IMR-90 (cell line): ENCODE data around the gene CBX8. TPM values are rescaled to one million over a fixed set of nuclear protein-coding genes. Genes with fewer than 3 reads are reported as not detected.

Source experiments
- ATAC-seq: fragments of 200-7000 bp; cut with Tn5 transposase; 2 replicates; pipeline ENCODE4 v1.9.1; 2020; ENCODE audit warnings: low read depth, mild to moderate bottlenecking, moderate library complexity
- BruUV-seq: library from RNA; stranded (reverse); fragments of 400-500 nt; replicated peaks from 2 replicates; lab custom pipeline; 2021; lab: Mats Ljungman, UMichigan
- CTCF ChIA-PET: fragments of 300-600 bp; formaldehyde crosslinking; extraction: SDS; loops from one replicate; lab custom pipeline; 2021; ENCODE audit warnings: antibody characterized with exemption; lab: Yijun Ruan, JAX
- POLR2A ChIA-PET: fragments of 300-600 bp; sonication (Branson Sonifier 250); formaldehyde crosslinking; loops from one replicate; lab custom pipeline; 2022; ENCODE audit warnings: antibody characterized with exemption; ENCODE audit not compliant: unreplicated experiment; lab: Charles Lee
- DNase-seq: peaks from one replicate; pipeline ENCODE4 v3.0.0; 2013
- H2AFZ ChIP-seq: replicated peaks from 2 replicates; pipeline ENCODE3; 2013; ENCODE audit warnings: low read length, mild to moderate bottlenecking; ENCODE audit not compliant: poor library complexity
- H2AK5ac ChIP-seq: 2 replicates; pipeline ENCODE4 v1.6.1; 2013; ENCODE audit warnings: low read depth, low read length, inconsistent platforms
- H2AK9ac ChIP-seq: replicated peaks from 2 replicates; pipeline ENCODE3; 2013; ENCODE audit warnings: mild to moderate bottlenecking, low read depth, low read length, moderate library complexity; ENCODE audit not compliant: poor library complexity
- H2BK120ac ChIP-seq: 2 replicates; pipeline ENCODE4 v1.6.1; 2013; ENCODE audit warnings: low read depth, low read length, inconsistent platforms
- H2BK15ac ChIP-seq: 3 replicates; pipeline ENCODE4 v1.6.1; 2013; ENCODE audit warnings: low read depth, low read length, inconsistent platforms
- H2BK20ac ChIP-seq: 2 replicates; pipeline ENCODE4 v1.6.1; 2013; ENCODE audit warnings: low read depth, mild to moderate bottlenecking, inconsistent platforms, low read length, moderate library complexity
- H2BK5ac ChIP-seq: 2 replicates; pipeline ENCODE4 v1.6.1; 2013; ENCODE audit warnings: mild to moderate bottlenecking, low read depth, low read length, inconsistent platforms; ENCODE audit not compliant: poor library complexity, severe bottlenecking
- H3K14ac ChIP-seq: replicated peaks from 2 replicates; pipeline ENCODE4 v1.6.1; 2013; ENCODE audit warnings: low read depth, low read length, inconsistent platforms
- H3K18ac ChIP-seq: 2 replicates; pipeline ENCODE4 v1.6.1; 2013; ENCODE audit warnings: low read depth, low read length, control low read depth
- H3K23ac ChIP-seq: 2 replicates; pipeline ENCODE4 v1.6.1; 2013; ENCODE audit warnings: low read depth, low read length, inconsistent platforms
- H3K27ac ChIP-seq: 2 replicates; pipeline ENCODE4 v1.5.1; 2013; ENCODE audit warnings: mild to moderate bottlenecking, control low read depth, low read length; ENCODE audit not compliant: insufficient read depth
- H3K27me3 ChIP-seq: 2 replicates; pipeline ENCODE4 v1.6.1; 2013; ENCODE audit warnings: low read length; ENCODE audit not compliant: control insufficient read depth, insufficient read depth
- H3K36me3 ChIP-seq: 2 replicates; pipeline ENCODE4 v1.6.1; 2013; ENCODE audit warnings: low read length, mixed read lengths; ENCODE audit not compliant: control insufficient read depth, insufficient read depth
- H3K4ac ChIP-seq: 2 replicates; pipeline ENCODE4 v1.6.1; 2013; ENCODE audit warnings: low read depth, low read length, inconsistent platforms
- H3K4me1 ChIP-seq: 2 replicates; pipeline ENCODE4 v1.6.1; 2013; ENCODE audit warnings: low read length, mixed read lengths; ENCODE audit not compliant: control insufficient read depth, insufficient read depth
- H3K4me2 ChIP-seq: 2 replicates; pipeline ENCODE4 v1.6.1; 2013; ENCODE audit warnings: low read depth, mild to moderate bottlenecking, control low read depth, low read length, moderate library complexity
- H3K4me3 ChIP-seq: 2 replicates; pipeline ENCODE4 v1.5.1; 2013; ENCODE audit warnings: low read depth, mild to moderate bottlenecking, control low read depth, low read length, moderate library complexity; ENCODE audit not compliant: insufficient read depth
- H3K56ac ChIP-seq: 2 replicates; pipeline ENCODE4 v1.6.1; 2013; ENCODE audit warnings: low read length, inconsistent platforms; ENCODE audit not compliant: insufficient read depth; ENCODE audit errors: extremely low read depth
- H3K79me1 ChIP-seq, 2 experiments: 2 replicates each; pipeline ENCODE4 v1.6.1; 2013; ENCODE audit warnings: low read length in 2 of 2, inconsistent platforms in 1 of 2, low read depth in 1 of 2
- H3K9ac ChIP-seq: 2 replicates; pipeline ENCODE4 v1.6.1; 2013; ENCODE audit warnings: low read depth, low read length, control low read depth
- H3K9me1 ChIP-seq: 2 replicates; pipeline ENCODE4 v1.6.1; 2013; ENCODE audit warnings: low read length, inconsistent platforms; ENCODE audit not compliant: insufficient read depth
- H3K9me3 ChIP-seq: 2 replicates; pipeline ENCODE4 v1.6.1; 2013; ENCODE audit warnings: low read length; ENCODE audit not compliant: control insufficient read depth, insufficient read depth
- H4K20me1 ChIP-seq: 2 replicates; pipeline ENCODE4 v1.6.1; 2013; ENCODE audit warnings: low read length, inconsistent platforms; ENCODE audit not compliant: insufficient read depth
- H4K5ac ChIP-seq: 2 replicates; pipeline ENCODE4 v1.6.1; 2013; ENCODE audit warnings: mild to moderate bottlenecking, low read depth, low read length, control low read depth
- H4K8ac ChIP-seq, 2 experiments: 2 replicates each; pipeline ENCODE4 v1.6.1; 2013; ENCODE audit warnings: low read depth in 2 of 2, low read length in 2 of 2, control low read depth in 1 of 2, inconsistent platforms in 1 of 2
- H4K91ac ChIP-seq: 2 replicates; pipeline ENCODE4 v1.6.1; 2013; ENCODE audit warnings: low read depth, low read length, inconsistent platforms; ENCODE audit not compliant: insufficient read depth
- RFX5 ChIP-seq: IDR thresholded peaks from 2 replicates; pipeline ENCODE4 v1.8.0; 2012; ENCODE audit warnings: low read depth, mild to moderate bottlenecking, low read length, moderate library complexity
- WGBS, 2 experiments: methylation state at CpG; one replicate each; pipeline versions ENCODE4 v1.1.5 to v1.1.7; 2013; ENCODE audit warnings: missing lambda C conversion rate in 2 of 2; ENCODE audit not compliant: insufficient read length in 1 of 2; ENCODE audit errors: extremely low coverage in 2 of 2; 5-methylcytosine and 5-hydroxymethylcytosine counted together
- dilution Hi-C: fragments of 300-500 bp; cut with HindIII; formaldehyde crosslinking; loops from one replicate; pipeline ENCODE4 v1.14.3; 2018; ENCODE audit warnings: low sequenced_read_pairs; ENCODE audit not compliant: unreplicated experiment
- in situ Hi-C: fragments of 300-500 bp; cut with MboI; formaldehyde crosslinking; loops from 3 replicates; pipeline ENCODE4 v1.14.3; 2019; ENCODE audit warnings: low sequenced_read_pairs, inconsistent platforms, mixed read lengths
- intact Hi-C: fragments of 100-400 bp; cut with micrococcal nuclease; formaldehyde crosslinking; loops from 2 replicates; pipeline ENCODE4 v1.10.0; 2022
- polyA plus RNA-seq, 3 experiments: library from polyadenylated mRNA; depleted of rRNA; stranded (reverse); fragments of >200 nt; gene quantifications; 2 replicates each; pipeline ENCODE4 v1.2.3, GENCODE V29; 2012; ENCODE audit warnings: low replicate concordance in 1 of 3
- total RNA-seq: library from RNA; depleted of rRNA; stranded (reverse); fragments of >200 nt; gene quantifications from 2 replicates; pipeline ENCODE4 v1.2.3, GENCODE V29; 2012
- TF ChIP-seq, protein P1 (sequence below): fragments of 150-350 bp; IDR thresholded peaks from 2 replicates; pipeline ENCODE4 v1.6.1; 2017; ENCODE audit warnings: mild to moderate bottlenecking, antibody characterized with exemption, low read length, low read depth

CBX8 gene
- total and polyA plus RNA-seq, 2 of the 4 experiments (the other 2 are of a cell fraction) = 3.2 to 5.4 TPM

DNA sequence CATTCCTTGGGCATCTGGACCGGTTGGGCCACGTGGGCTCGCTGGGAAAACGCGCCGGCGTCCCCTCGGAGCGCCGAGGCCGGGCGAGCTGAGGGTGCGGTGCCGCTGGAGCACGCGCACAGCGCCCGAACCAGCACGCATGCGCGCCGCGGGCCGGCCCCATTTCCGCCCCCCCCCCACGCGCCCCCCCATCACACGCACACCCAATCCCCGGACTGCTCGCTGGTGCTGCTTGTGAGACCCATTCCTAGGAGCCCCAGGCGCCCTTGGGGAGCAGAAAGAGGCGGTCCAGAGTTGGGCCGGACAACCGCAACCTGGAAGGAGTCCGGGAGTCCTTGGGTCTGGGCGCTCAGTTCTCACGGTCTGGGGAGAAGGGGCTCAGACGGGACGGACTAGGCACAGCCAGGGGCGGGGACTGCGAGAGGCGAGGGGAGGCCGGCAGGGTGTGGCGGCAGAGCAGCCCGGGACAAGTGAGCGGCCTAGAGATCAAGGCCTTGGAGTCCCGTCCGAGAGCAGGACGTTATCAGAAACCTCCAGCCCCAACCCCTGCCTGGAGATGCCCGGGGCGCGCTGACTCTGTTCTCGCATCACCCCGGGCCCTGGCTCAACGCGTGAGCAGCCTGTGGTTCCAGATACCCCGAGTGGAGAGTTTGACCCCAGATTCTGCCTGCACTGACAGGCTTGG is 6.0 kb upstream of the CBX8 start:
- BruUV-seq = no TSS peak
- H3K36me3 ChIP-seq = no peaks in the 10 kb centered on the region
- TF ChIP-seq, protein P1, sequence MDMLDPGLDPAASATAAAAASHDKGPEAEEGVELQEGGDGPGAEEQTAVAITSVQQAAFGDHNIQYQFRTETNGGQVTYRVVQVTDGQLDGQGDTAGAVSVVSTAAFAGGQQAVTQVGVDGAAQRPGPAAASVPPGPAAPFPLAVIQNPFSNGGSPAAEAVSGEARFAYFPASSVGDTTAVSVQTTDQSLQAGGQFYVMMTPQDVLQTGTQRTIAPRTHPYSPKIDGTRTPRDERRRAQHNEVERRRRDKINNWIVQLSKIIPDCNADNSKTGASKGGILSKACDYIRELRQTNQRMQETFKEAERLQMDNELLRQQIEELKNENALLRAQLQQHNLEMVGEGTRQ = 0 out of 2 replicates have a peak, but pooled peaks have one; percentile 29
- TF ChIP-seq RFX5 = no peak
- H3K9ac ChIP-seq = no peak overlapping the region
- ATAC-seq (no peak), DNase-seq (no peak)
- H2AFZ ChIP-seq = peak overlapping the region; percentile 52
- H2BK15ac ChIP-seq = no peak overlapping the region; the same call in 2 of the 3 replicates
- H4K8ac ChIP-seq = peak overlapping the region; percentile 26 to 47; a peak in 1 of 4 replicates
- no peak overlapping the region for H2AK5ac ChIP-seq
- no peak overlapping the region for H3K56ac ChIP-seq
- peaks cover 100% of the 10 kb centered on the region for H3K27me3 ChIP-seq
- H4K91ac ChIP-seq = no peak overlapping the region; the same call in 1 of the 2 replicates
- H3K4me3 ChIP-seq = no peak overlapping the region
- no peak overlapping the region for H2BK5ac ChIP-seq
- H3K18ac ChIP-seq = no peak overlapping the region
- H3K14ac ChIP-seq = no peak overlapping the region
- no peak overlapping the region for H3K27ac ChIP-seq
- no peak overlapping the region for H2BK20ac ChIP-seq
- no peak overlapping the region for H3K23ac ChIP-seq
- CTCF ChIA-PET = no interaction called here
- in situ Hi-C loops (no loop called here), dilution Hi-C loops (no loop called here), intact Hi-C loops (no loop called here)
- POLR2A ChIA-PET = no interaction called here
- H2BK120ac ChIP-seq = no peak overlapping the region
- no peak overlapping the region for H4K5ac ChIP-seq
- 0 out of 2 replicates have a peak overlapping the region, but pooled peaks have one; percentile 5 for H3K4me2 ChIP-seq
- no peak overlapping the region for H3K4ac ChIP-seq
- H3K4me1 ChIP-seq = no peaks in the 10 kb centered on the region; the same call in 1 of the 2 replicates
- peaks cover 11% of the 10 kb centered on the region; the same call in 1 of the 2 replicates for H3K9me3 ChIP-seq
- 16% methylated on average over 14 of the region's 57 CpGs; no CpG with 5 or more reads in 1 of the 2 experiments for WGBS, 2 experiments
- H4K20me1 ChIP-seq = no peaks in the 10 kb centered on the region
- no peaks in the 10 kb centered on the region for H3K79me1 ChIP-seq
- peak overlapping the region; percentile 42 for H2AK9ac ChIP-seq
- no peaks in the 10 kb centered on the region for H3K9me1 ChIP-seq
